Activated CD8-positive, alpha-beta T cell treated with anti-CD3 and anti-CD28 coated beads for 36 hours (primary cell): Measurements from ENCODE around the gene B3GNT2. TPM values are rescaled to one million over a fixed set of nuclear protein-coding genes. Genes with fewer than 3 reads are reported as not detected.

Experiments used
- ATAC-seq: fragments of 200-7000 bp; cut with Tn5 transposase; one replicate; pipeline ENCODE4 v1.10.0; 2021; ENCODE audit warnings: mild to moderate bottlenecking, moderate library complexity
- CTCF ChIA-PET: fragments of 350-600 bp; sonication (Branson Sonifier 250); formaldehyde crosslinking; loops from one replicate; lab custom pipeline; 2021; ENCODE audit warnings: antibody characterized with exemption; lab: Charles Lee
- POLR2A ChIA-PET: fragments of 350-600 bp; sonication (Branson Sonifier 250); formaldehyde crosslinking; loops from one replicate; lab custom pipeline; 2021; ENCODE audit warnings: antibody characterized with exemption; lab: Charles Lee
- DNase-seq: peaks from one replicate; pipeline ENCODE4 v3.0.0-alpha.2; 2020
- H3K27ac Mint-ChIP-seq: one replicate; pipeline ENCODE4 v1.8.0; 2021; ENCODE audit warnings: mild to moderate bottlenecking, mixed read lengths
- H3K27me3 Mint-ChIP-seq: one replicate; pipeline ENCODE4 v1.8.0; 2021; ENCODE audit warnings: mixed read lengths
- H3K36me3 Mint-ChIP-seq: one replicate; pipeline ENCODE4 v1.8.0; 2021; ENCODE audit warnings: low read depth, mixed read lengths
- H3K4me1 Mint-ChIP-seq: one replicate; pipeline ENCODE4 v1.8.0; 2021; ENCODE audit warnings: low read depth, mixed read lengths
- H3K4me3 Mint-ChIP-seq: one replicate; pipeline ENCODE4 v1.8.0; 2021; ENCODE audit warnings: mild to moderate bottlenecking, moderate library complexity, mixed read lengths
- H3K9me3 Mint-ChIP-seq: one replicate; pipeline ENCODE4 v1.8.0; 2021; ENCODE audit warnings: mixed read lengths
- CTCF ChIP-seq: fragments of 200-600 bp; IDR thresholded peaks from one replicate; pipeline ENCODE4 v1.8.0; 2022; ENCODE audit warnings: antibody characterized with exemption, mild to moderate bottlenecking
- intact Hi-C: fragments of 100-400 bp; cut with micrococcal nuclease; formaldehyde crosslinking; loops from one replicate; pipeline ENCODE4 v1.10.0; 2022
- total RNA-seq, 2 experiments: library from RNA; stranded (reverse); gene quantifications; one replicate each; pipeline ENCODE4 v1.2.3, GENCODE V29; 2021

Gene B3GNT2
- total RNA-seq, 2 experiments from 2014 or later = 44.3 to 45.5 TPM

GRCh38 chr2:62250239-62250638, 54.3 kb downstream of the B3GNT2 start:
- TF ChIP-seq CTCF = no peak
- Mint-ChIP-seq H3K27me3 (no peaks in the 10 kb centered on the region), H3K4me3 (no peak overlapping the region), H3K4me1 (no peaks in the 10 kb centered on the region), H3K27ac (no peak overlapping the region), H3K9me3 (peaks cover 2% of the 10 kb centered on the region), H3K36me3 (no peaks in the 10 kb centered on the region)
- no peak for DNase-seq
- ATAC-seq = no peak
- intact Hi-C loops = no loop called here
- POLR2A ChIA-PET = no interaction called here
- CTCF ChIA-PET = no interaction called here

GRCh38 chr2:62254424-62255266, 58.7 kb downstream of the B3GNT2 start:
- Mint-ChIP-seq H3K36me3 (no peaks in the 10 kb centered on the region), H3K27ac (no peak overlapping the region), H3K9me3 (peaks cover 2% of the 10 kb centered on the region), H3K4me3 (no peak overlapping the region), H3K27me3 (no peaks in the 10 kb centered on the region), H3K4me1 (peaks cover 6% of the 10 kb centered on the region)
- ATAC-seq = no peak
- ChIA-PET CTCF (no interaction called here), POLR2A (no interaction called here)
- no peak for DNase-seq
- no peak for TF ChIP-seq CTCF
- intact Hi-C loops = no loop called here

- TF ChIP-seq CTCF = no peak
- Mint-ChIP-seq H3K27me3 (no peaks in the 10 kb centered on the region), H3K4me3 (no peak overlapping the region), H3K27ac (no peak overlapping the region), H3K9me3 (peaks cover 2% of the 10 kb centered on the region), H3K36me3 (no peaks in the 10 kb centered on the region), H3K4me1 (peaks cover 6% of the 10 kb centered on the region)
- ATAC-seq = no peak
- intact Hi-C loops = no loop called here
- no peak for DNase-seq
- CTCF ChIA-PET = interaction anchor here (1.7 kb wide), 1 partner anchor 154 kb away, joined by 4 read pairs; no protein-coding TSS in a partner anchor
- POLR2A ChIA-PET = interaction anchor here (0.9 kb wide), 1 partner anchor 14 kb away, joined by 3 read pairs; no protein-coding TSS in a partner anchor
These were observed 61.6 kb downstream of the B3GNT2 start for GRCh38 chr2:62257466-62257865.

GRCh38 chr2:62263076-62263715, 67.3 kb downstream of the B3GNT2 start:
- TF ChIP-seq CTCF = no peak
- no peak for DNase-seq
- CTCF ChIA-PET = no interaction called here
- Mint-ChIP-seq H3K36me3 (no peaks in the 10 kb centered on the region), H3K4me1 (peaks cover 3% of the 10 kb centered on the region), H3K27me3 (no peaks in the 10 kb centered on the region), H3K27ac (no peak overlapping the region), H3K4me3 (no peak overlapping the region), H3K9me3 (no peaks in the 10 kb centered on the region)
- intact Hi-C loops = no loop called here
- POLR2A ChIA-PET = no interaction called here
- ATAC-seq = no peak

- CTCF ChIA-PET = no interaction called here
- intact Hi-C loops = no loop called here
- Mint-ChIP-seq H3K9me3 (peaks cover 2% of the 10 kb centered on the region), H3K4me3 (no peak overlapping the region), H3K36me3 (no peaks in the 10 kb centered on the region), H3K4me1 (no peaks in the 10 kb centered on the region), H3K27ac (no peak overlapping the region), H3K27me3 (no peaks in the 10 kb centered on the region)
- TF ChIP-seq CTCF = no peak
- no peak for ATAC-seq
- POLR2A ChIA-PET = no interaction called here
- DNase-seq = no peak
These were observed 68.3 kb downstream of the B3GNT2 start for GRCh38 chr2:62264186-62264585.
